Measurements from ENCODE around the gene NAV2. TPM values are rescaled to one million over a fixed set of nuclear protein-coding genes. Genes with fewer than 3 reads are reported as not detected.

Gene NAV2
- total RNA-seq, 1 donor from 2014 or later: 31.4 TPM

- H3K4me1 Mint-ChIP-seq (ENCODE audit: unreplicated experiment): peaks cover 2% of the 10 kb centered on the region
- no peak for DNase-seq (ENCODE audit: extremely low spot score, unreplicated experiment)
- TF ChIP-seq, protein P1, sequence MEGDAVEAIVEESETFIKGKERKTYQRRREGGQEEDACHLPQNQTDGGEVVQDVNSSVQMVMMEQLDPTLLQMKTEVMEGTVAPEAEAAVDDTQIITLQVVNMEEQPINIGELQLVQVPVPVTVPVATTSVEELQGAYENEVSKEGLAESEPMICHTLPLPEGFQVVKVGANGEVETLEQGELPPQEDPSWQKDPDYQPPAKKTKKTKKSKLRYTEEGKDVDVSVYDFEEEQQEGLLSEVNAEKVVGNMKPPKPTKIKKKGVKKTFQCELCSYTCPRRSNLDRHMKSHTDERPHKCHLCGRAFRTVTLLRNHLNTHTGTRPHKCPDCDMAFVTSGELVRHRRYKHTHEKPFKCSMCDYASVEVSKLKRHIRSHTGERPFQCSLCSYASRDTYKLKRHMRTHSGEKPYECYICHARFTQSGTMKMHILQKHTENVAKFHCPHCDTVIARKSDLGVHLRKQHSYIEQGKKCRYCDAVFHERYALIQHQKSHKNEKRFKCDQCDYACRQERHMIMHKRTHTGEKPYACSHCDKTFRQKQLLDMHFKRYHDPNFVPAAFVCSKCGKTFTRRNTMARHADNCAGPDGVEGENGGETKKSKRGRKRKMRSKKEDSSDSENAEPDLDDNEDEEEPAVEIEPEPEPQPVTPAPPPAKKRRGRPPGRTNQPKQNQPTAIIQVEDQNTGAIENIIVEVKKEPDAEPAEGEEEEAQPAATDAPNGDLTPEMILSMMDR (IDR thresholded peaks at IDR 0.05): no peak
- H3K9me3 Mint-ChIP-seq (ENCODE audit: unreplicated experiment): no peaks in the 10 kb centered on the region
- peaks cover 5% of the 10 kb centered on the region for H3K36me3 Mint-ChIP-seq (ENCODE audit: unreplicated experiment)
- H3K27ac Mint-ChIP-seq (ENCODE audit: unreplicated experiment): no peak overlapping the region
- H3K4me3 Mint-ChIP-seq (ENCODE audit: unreplicated experiment): no peak overlapping the region
- no peaks in the 10 kb centered on the region for H3K27me3 Mint-ChIP-seq (ENCODE audit: unreplicated experiment)
These were observed 258.3 kb downstream of the NAV2 start for GRCh38 chr11:19970944-19971343.

- Mint-ChIP-seq H3K9me3 (ENCODE audit: unreplicated experiment) (no peaks in the 10 kb centered on the region), H3K36me3 (ENCODE audit: unreplicated experiment) (no peaks in the 10 kb centered on the region), H3K4me1 (ENCODE audit: unreplicated experiment) (peaks cover 2% of the 10 kb centered on the region), H3K27ac (ENCODE audit: unreplicated experiment) (no peak overlapping the region), H3K27me3 (ENCODE audit: unreplicated experiment) (no peaks in the 10 kb centered on the region), H3K4me3 (ENCODE audit: unreplicated experiment) (no peak overlapping the region)
- TF ChIP-seq, protein P1 (IDR thresholded peaks at IDR 0.05): no peak
- no peak for DNase-seq (ENCODE audit: extremely low spot score, unreplicated experiment)
These were observed 259.5 kb downstream of the NAV2 start for GRCh38 chr11:19972091-19972490.

GRCh38 chr11:19972651-19973050 lies 260.0 kb downstream of the NAV2 start:
- TF ChIP-seq, protein P1 (IDR thresholded peaks at IDR 0.05): no peak
- no peaks in the 10 kb centered on the region for H3K27me3 Mint-ChIP-seq (ENCODE audit: unreplicated experiment)
- no peak overlapping the region for H3K27ac Mint-ChIP-seq (ENCODE audit: unreplicated experiment)
- no peak for DNase-seq (ENCODE audit: extremely low spot score, unreplicated experiment)
- H3K4me1 Mint-ChIP-seq (ENCODE audit: unreplicated experiment): peaks cover 6% of the 10 kb centered on the region
- H3K4me3 Mint-ChIP-seq (ENCODE audit: unreplicated experiment): no peak overlapping the region
- H3K36me3 Mint-ChIP-seq (ENCODE audit: unreplicated experiment): no peaks in the 10 kb centered on the region
- H3K9me3 Mint-ChIP-seq (ENCODE audit: unreplicated experiment): no peaks in the 10 kb centered on the region

DNA sequence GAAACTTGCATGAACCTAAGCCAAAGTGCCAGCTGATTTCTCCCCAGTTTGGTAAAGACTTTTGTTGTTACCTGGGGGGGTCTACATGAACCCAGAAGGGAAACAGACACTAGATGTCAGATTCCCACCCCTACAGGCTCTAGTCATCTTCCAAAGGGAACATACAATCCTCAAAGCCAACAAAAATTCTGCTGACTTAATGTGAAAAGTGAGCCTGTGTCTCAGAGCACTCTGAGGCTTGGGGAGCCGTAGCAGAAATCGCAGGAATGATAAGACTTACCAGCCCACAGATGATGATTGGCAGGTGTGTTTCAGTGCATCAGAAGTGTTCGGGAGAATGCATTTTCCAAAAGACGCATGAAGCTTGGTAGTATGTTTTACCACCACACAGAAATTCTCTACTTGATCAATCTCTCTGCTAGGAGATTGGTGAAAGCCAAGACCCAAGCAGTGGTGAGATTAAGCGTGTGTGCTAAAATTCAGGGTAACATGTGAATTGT lies 260.5 kb downstream of the NAV2 start:
- H3K36me3 Mint-ChIP-seq (ENCODE audit: unreplicated experiment): no peaks in the 10 kb centered on the region
- TF ChIP-seq, protein P1 (IDR thresholded peaks at IDR 0.05): no peak
- H3K4me1 Mint-ChIP-seq (ENCODE audit: unreplicated experiment): peaks cover 6% of the 10 kb centered on the region
- no peaks in the 10 kb centered on the region for H3K9me3 Mint-ChIP-seq (ENCODE audit: unreplicated experiment)
- no peak overlapping the region for H3K4me3 Mint-ChIP-seq (ENCODE audit: unreplicated experiment)
- no peak overlapping the region for H3K27ac Mint-ChIP-seq (ENCODE audit: unreplicated experiment)
- no peaks in the 10 kb centered on the region for H3K27me3 Mint-ChIP-seq (ENCODE audit: unreplicated experiment)
- DNase-seq (ENCODE audit: extremely low spot score, unreplicated experiment): no peak

DNA sequence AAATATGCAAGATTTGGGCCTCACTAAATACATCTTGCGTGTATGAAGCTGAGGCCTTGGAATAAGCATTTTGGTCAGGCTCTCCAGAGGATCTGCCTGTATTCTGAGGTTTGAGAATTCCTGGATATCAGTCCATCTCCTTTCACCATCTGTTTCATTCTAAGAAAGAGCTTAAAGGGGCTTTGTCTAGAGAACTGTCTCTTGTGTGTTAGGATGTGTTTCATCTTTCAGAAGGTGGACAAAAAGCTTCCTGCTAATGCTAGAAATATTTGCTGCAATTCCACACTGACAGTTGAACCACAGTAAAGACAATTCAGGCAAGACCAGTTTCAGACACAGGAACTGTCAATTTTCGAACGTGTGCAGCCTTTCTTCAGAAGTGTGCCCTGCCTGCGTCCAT lies 262.2 kb downstream of the NAV2 start:
- H3K27me3 Mint-ChIP-seq (ENCODE audit: unreplicated experiment): no peaks in the 10 kb centered on the region
- TF ChIP-seq, protein P1 (IDR thresholded peaks at IDR 0.05): no peak
- H3K4me3 Mint-ChIP-seq (ENCODE audit: unreplicated experiment): no peak overlapping the region
- no peak for DNase-seq (ENCODE audit: extremely low spot score, unreplicated experiment)
- H3K9me3 Mint-ChIP-seq (ENCODE audit: unreplicated experiment): no peaks in the 10 kb centered on the region
- H3K36me3 Mint-ChIP-seq (ENCODE audit: unreplicated experiment): no peaks in the 10 kb centered on the region
- peaks cover 19% of the 10 kb centered on the region for H3K4me1 Mint-ChIP-seq (ENCODE audit: unreplicated experiment)
- H3K27ac Mint-ChIP-seq (ENCODE audit: unreplicated experiment): no peak overlapping the region

Data from osteocyte (in vitro differentiated cells).